IPS-NIHi7 (cell line): ENCODE results near the gene RNF41.
"Not testable (repeated sequence)": the region's sequence is repeated elsewhere in the genome, so short reads cannot be mapped to it uniquely, and the experiment has no call there.

Experiments used
- DNase-seq: peaks from one replicate; pipeline ENCODE4 v3.0.0; 2012; ENCODE audit warnings: mixed read lengths; ENCODE audit errors: extremely low spot score

The RNF41 gene

DNA sequence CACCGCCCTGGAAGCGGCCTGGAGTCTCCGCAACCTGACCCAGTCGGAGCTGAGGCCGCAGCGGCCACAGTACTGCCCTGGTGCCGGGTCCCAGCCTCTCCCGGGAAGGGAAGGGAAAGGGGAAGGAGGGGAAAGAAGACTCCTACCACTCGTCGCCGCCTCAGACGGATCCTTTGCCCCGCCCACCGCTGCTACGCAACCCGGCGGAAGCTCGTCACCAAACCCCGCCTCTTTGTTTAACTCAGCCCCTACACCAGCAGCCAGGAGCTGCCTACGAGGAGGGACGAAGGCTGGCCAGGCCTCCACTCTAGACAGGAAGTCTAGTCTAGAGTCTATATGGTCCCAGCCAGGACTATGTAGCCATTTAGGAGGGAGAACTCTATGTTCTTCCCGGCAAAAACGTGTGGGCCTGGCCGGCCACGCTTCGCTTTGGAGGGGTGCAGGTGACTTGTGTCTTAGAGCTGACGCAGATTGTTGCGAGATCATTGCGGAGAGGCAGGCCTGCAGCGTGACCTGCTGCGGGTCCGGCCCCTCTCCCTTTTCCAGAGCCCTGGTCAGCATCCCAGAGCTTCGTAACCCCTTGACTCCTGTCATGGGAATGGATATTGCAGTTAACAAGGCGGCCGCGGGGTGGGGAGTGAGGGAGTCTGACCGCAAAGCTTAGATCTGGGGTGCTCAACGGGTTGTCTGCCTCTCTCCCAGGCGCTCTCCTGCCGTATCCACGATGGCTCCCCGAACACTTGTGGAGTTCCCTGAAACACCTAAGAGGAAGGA lies at the start of gene RNF41:
Gene RNF41, minus strand, starts transcription at position 166 of the 774 bp plus-strand sequence. CDS start 7,875 bp downstream, outside the sequence.
- DNase-seq = peak; percentile 97

DNA sequence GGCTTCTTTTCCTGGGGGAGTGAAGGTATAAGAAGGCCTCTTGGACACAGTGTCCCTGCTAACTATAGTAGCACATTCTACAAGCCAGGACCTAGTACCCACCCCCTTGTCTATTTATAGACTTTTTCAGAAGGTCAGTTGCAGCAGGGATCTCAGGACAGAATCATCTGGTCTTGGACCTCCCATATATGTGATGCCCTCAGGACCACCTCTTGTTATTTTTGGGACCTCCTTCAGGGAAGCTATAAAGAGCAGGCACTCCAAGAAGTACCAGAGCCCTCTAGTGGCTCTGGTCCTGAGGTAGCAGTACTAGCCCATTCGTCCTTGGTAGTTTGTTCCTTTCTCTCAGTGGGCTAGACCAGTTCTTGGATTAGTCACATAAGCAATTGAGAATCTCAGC lies 49.3 kb upstream of the RNF41 start:
- DNase-seq = peak; percentile 71

DNA sequence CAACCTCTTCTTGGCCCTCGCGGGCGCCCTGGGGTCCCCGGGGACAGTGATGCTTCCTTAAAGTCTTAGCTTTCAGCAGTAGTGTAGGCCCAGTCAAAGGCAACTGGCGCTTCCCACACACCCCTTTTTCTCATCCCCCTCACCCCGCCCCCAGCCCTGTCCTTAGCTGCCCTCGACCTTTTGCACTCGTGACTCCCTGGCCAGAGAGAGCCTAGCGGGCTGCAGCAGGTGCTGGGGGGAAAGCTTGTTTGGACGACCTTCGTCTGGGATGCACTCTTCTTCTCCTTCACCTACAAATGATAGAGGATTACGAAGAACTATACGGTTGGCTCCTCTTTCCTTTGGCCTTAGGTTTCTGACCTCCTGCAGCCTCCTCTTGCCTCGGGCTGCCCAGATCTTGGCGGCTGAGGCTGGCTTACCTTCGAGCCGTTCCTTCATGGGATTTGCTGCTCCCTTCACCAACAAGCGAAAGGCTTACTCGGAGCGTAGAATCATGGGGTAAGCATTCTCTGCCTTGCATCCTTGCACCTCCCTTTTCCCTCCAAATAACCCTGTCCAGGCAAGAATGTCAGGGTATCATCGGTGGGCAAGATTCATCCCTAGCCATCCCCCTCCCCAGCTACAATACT lies 45.8 kb upstream of the RNF41 start:
- peak; percentile 56 for DNase-seq

DNA sequence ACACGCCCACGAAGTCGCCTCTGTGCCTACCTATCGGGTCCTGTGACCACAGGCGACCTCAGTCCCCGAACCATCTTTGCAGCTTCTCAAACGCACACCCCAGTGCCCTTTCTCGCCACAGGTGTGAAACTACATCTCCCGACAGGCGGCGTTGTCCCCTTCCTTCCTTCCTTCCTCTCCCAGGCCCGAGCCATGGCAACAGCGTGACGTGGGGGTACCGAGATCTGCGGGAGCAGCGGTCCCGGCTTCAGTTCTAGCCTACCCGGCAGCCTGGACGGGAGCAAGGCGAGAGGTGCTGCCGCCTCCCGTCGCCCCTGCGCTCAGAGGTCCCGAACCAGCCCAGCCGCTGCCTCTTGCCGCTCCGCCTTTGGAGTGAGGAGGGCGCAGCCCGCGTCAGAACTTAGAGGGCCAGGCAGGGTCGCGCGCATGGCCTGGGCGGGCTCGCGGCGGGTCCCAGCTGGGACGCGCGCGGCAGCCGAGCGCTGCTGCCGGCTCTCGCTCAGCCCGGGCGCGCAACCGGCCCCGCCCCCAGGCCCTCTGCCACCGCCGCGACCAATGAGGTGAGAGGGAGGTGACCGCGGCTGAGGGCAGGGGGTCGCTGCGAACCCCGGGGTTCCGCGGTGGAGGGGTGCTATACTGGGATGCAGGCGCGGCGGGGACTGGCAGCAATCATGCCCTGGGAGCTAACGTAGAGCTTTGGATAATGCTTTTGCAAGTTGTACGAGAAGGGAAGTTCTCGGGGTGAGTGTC lies 45.1 kb upstream of the RNF41 start, which contains the start of gene COQ10A:
Gene COQ10A, plus strand, starts transcription at position 250 of the 750 bp plus-strand sequence. Its CDS starts 177 bp downstream, at position 427.
- DNase-seq = peak; percentile 99

DNA sequence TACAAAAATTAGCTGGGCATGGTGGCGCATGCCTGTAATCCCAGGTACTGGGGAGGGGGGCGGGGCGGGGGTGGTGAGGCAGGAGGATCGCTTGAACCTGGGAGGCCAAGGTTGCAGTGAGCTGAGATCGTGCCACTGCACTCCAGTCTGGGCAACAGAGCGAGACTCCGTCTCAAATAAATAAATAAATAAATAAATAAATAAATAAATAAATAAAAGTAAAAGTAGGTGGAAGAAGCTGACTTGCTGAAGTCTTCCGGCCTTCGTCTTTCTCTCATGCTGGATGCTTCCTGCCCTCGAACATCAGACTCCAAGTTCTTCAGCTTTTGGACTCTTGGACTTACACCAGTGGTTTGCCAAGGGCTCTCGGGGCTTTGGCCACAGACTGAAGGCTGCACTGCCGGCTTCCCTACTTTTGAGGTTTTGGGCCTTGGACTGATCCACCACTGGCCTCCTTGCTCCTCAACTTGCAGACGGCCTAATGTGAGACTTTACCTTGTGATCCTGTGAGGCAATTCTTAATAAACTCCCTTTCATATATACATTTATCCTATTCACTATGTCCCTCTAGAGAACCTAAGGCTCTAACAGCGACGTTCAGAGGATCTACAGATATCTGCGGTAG lies 44.5 kb upstream of the RNF41 start:
- not testable (repeated sequence) for DNase-seq

DNA sequence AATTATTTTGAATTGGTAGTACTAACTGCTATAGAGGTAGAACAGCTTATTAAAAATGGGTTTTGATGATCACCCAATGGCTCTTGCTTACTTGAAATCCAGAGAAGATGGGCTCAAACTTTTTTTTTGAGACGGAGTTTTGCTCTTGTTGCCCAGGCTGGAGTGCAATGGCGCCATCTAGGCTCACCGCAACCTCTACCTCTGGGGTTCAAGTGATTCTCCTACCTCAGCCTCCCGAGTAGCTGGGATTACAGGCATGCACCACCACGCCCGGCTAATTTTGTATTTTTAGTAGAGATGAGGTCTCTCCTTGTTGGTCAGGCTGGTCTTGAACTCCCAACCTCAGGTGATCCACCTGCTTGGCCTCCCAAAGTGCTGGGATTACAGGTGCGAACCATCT lies 41.2 kb upstream of the RNF41 start:
- DNase-seq = not testable (repeated sequence)

DNA sequence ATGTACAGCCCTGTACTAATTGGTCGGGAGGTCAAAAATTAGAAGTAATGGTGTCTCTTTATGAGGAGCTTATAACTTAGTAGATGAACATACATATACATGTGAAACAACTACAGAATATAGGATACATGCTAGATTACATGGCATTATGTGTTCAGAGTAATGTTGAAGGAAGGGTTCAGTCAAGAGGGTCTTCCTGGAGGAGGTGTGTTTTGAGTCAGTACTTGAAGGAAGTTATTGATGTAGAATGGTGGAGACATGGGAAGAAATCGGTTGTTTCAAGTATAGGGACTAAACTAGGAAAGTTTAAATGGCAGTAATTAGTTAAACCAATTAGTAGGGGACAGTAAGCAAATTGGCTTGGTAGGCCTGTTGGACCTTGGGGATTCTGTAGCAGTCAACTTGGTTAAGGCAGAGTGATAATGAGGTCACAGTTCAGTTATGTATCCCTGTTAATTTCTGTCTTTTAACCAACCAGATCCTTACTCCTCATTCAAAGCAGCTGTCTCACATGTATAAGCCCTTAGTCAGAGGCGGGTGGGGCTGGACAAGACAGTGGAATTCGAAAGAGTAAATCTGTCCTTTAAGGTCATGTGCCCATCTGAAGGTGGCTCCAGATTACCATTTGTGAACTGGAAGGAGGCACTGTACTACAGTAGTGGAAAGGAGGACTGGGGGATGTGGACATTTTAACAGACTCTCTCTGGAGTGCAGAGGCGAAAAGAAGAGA lies 39.9 kb upstream of the RNF41 start:
- DNase-seq = no peak

DNA sequence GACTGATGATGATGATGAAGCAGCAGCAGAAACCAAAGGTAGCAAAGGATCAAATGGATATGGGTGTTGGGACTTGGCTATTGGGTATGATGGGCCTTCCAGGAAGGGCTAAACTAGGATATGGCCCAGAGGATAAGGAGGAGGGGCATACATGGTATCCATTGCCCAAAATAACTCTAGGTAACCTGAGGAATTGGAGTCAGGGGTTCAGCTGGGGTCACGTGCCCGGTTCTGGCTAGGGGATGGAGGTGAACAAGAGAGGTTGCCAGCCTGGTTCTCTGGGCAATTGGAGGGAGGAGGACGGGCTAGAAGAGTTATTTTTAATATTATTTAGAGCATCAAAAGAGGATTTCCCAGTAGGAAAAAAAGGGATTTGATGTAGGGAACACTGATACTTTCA lies 39.2 kb upstream of the RNF41 start:
- DNase-seq = no peak

DNA sequence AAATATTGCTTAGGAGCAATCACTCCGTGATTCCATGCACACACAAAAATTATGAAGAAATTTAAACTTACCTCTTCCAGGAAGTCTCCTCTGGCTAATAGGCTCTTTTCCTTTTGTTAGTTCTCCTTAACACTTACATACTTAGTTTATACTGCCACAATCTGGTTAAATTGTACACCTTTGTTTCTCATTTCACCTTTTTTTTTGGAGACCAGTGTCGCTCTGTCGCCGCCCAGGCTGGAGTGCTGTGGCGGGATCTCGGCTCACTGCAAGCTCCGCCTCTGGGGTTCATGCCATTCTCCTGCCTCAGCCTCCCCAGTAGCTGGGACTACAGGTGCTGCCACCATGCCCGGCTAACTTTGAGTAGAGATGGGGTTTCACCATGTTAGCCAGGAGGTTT lies 38.7 kb upstream of the RNF41 start:
- DNase-seq = no peak

DNA sequence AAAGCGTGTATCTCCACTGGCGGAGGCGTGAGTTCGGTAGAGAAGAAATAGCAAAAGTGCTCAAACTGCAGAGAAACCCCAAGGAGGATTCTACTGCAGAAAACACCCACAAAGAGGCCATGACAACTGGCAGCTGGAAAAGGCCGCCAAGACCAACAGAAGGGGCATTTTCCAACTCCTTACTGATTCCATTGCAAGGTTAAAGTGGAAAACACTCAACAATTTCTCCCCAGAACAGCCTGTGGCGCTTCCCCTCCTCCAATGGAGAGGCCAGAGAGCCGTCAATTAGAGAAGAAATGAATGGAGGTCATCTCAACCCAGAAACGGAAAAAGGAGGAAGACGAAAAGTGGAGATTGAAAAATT lies 37.1 kb upstream of the RNF41 start:
- no peak for DNase-seq

DNA sequence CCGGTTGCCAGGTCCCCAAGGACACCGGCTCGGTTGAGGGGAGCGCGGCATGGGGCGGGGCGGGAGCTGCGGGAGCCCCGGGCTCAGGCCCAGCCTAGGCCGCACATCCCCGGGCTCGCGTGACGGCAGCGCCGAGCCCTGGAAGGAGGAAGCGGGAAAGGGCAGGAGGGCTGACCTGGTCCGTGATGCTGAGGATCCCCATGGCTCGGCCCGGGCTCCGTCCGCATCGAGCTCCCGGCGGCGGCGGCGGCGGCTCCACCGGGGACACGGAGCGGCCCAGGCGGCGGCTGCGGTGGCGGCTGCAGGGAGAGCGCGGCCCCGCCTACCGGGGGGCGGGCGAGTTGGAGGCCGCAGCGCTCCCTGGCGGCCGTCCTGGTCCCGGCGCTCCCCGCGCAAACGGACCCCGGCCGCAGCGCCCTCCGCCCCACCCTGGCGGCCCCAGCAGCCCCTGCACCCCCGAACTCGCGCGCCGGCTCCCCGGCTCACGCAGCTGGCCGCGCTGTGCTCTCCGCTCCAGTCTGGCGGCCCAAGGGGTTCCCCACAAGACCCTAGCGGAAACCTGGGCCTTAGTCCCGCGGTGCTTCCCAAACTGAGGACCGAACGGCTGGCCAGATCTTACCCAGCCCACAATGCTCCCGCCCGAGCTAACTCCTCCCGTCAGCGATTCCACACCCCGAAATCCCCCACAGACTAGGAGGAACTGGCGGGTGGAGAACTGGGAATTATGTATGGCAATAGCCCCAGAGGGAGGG lies 36.5 kb upstream of the RNF41 start, which contains the start of gene ANKRD52:
Gene ANKRD52, minus strand, starts transcription at position 317 of the 752 bp plus-strand sequence. Its CDS starts 115 bp downstream, at position 202.
- peak; percentile 94 for DNase-seq

DNA sequence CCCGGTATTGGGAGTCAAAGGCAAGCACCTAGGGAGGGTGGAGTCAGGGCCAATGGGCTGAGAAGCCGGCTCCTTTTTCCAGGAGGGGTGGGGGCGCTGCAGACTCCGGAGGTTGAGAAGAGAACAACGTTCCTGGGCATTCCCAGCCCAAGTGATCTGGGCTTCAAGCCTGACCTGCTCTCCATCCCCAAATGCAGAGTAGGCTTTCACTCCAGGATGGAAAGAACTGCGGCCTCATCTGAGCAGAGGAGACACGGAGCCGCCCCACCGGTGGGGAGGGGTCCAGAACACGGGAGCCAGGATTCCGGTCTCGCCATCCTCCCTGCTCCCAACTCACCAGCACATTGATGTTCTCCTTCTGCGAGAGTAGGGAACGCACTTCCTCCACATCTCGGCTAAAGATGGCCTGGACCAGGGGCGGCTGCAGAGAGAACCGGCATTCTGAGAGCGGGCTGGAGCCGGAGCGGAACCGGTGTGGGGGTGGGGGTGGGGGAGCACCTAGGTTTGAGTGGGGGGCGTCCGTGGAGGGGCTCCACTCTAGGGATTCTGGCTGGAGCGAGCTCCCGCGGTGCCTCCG lies 35.9 kb upstream of the RNF41 start:
- DNase-seq = peak; percentile 90

DNA sequence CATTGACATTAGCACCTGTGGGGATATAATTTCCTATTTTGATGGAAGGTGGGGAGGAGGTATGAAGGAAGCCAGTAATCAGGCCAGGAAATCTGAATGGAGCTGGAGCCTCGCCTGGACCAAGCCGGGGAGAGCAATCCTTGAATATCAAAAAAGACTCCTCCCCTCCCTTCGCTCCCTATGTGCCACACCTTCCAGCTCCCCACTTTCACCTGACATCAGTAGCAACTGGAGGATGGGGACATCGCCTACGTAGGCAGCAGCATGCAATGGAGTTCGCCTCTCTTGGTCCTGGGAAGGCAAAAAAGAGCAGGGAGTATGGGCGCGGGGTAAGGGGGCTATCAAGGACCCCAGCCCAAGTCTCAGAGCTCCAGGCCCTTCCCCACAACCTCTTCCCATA lies 35.3 kb upstream of the RNF41 start:
- DNase-seq = no peak

DNA sequence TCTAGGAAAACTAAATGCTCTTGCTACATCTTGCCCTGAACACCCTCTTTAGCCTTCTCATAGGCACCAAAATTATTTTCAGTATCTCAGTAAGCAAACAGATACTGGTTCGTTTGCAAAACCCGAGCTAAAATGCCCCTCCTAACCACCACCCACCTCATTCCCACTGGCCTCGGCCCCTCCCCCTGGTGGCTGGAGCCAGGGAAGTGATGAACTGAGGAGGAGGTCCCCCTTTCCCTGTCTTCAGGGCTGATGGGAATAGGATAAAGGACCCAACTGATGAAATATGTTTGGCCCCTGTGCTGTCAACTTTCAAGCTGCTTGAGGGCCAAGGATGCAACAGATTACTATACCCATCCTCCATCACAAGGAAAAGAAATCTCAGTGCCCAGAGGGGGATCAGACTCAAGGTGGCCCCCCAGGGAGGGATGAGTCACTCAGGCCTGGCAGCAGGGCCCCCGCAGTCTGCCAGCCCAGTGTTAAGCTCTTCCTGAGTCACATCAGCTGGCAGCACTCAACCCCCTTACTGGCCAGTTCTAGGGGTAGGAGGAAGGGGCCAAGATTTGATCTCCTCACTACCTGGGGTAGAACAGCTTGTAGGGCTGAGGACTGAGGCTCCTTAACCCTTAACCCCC lies 34.7 kb upstream of the RNF41 start:
- peak; percentile 57 for DNase-seq

DNA sequence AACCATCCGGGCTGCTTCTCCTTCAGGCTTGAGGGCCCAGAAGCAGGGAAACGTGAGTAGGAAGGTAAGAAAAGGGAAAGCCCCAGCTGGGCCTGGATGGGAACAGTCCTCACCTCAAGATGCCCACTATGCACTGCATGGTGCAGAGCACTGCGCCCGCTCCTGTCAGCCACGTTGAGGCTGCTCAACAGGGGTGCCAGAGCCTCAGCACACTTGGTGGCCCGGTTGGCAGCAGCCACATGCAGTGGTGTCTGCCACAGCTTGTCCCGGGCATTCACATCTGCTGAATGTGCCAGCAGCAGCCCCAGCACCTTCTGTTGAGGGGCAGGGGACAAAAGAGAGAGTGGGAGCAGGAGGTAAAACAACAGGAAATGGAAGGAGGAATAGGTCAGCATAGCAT lies 33.9 kb upstream of the RNF41 start:
- DNase-seq = no peak

DNA sequence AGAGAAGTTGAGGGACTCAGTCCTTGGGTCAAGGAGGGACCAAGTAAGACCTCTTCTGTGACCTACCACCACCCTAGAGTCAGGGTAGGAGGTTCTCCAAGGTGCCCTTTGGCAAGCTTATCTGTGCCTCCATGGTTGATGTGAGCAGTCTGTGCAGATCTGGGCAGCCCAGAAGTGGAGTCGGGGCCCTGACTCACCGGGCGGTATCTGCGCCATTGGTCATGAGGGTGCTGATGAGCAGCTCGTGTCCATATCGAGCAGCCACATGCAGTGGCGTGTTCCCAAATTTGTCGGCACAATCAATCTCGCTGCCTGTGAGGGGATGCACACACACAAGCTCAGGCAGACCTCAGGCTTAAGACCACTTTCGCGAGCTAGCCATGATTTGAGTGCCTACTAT lies 31.4 kb upstream of the RNF41 start:
- DNase-seq = no peak

DNA sequence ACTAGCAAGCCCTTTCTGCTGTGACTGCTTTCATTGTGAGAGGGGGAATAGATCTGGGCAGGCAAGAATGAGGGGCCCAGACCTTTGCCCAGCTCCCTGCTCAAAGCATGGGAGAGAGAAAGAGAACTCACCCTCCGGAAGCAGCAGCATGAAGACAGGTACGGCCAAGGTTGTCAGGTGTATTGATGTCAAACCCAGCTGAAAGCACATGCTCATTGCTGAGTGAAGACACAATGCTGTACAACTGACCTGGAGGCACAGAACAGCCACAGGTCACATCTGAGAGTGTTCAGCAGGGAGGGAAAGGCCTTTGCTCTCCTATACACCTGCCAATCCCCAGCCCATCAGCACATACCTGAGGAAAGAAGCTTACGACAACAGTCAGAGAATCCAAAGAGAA lies 30.9 kb upstream of the RNF41 start:
- no peak for DNase-seq

DNA sequence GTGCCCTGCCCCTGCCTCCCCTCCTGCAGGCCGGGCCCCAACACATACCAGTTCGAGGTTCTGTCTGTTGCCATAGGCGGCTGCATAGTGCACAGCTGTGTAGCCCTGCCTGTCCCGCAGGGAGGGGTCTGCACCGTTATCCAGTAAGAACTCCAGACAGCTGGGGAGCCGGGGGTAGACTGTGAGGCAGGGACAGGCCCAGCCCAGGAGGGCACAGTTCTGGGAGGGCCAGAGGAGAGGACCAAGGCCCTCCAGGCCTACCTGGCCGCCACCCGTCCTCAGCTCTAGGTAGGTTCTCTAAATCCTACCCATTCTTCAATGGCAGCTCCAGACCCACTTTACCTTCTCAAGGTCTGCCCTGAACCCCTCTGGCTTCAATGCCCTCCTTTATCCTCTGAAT lies 27.0 kb upstream of the RNF41 start:
- no peak for DNase-seq

DNA sequence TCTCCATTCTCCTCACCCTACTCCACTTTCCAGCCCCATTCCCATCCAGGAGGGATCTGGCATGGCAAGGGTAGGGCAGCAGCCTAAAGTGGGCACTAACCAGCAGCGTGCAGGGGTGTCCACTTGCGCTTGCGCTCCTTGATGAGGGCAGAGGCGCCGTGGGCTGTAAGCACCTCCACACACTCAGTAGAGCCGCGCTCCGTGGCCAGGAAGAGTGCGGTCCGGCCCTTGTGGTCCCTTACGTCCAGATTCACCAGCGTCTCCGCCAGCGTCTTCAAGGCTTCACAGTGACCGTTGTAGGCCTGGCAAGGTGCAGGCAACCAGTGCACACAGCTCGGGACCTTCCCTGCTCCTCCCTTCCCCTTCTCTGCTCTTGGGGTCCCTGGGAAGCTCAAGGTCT lies 26.2 kb upstream of the RNF41 start:
- DNase-seq = no peak

DNA sequence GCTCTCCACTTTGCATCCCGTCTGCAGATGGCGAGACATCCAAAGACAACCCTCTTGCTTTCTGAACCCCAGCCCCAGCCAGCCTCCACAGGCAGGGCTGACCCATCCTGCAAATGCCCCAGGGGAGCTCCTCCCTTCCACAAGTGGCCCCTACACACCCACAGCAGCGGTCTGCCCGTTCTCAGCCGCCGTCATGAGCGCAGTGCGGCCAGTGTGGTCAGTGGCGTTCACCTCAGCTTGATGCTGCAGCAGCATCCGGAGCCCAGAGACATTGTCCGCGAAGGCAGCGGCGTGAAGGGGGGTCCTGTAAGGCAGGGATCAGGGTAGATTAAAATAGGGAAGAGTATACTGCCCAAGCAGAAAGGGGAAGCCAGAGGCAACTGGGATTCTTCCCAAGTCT lies 22.8 kb upstream of the RNF41 start:
- DNase-seq = no peak
